SIG-M5 (cell line): ENCODE data around the gene MAPKAP1.
"Not testable (repeated sequence)": the region's sequence is repeated elsewhere in the genome, so short reads cannot be mapped to it uniquely, and the experiment has no call there.

ENCODE experiments used
- DNase-seq: peaks from one replicate; lab custom pipeline; 2025; lab: John Stamatoyannopoulos, UW

The MAPKAP1 gene

GRCh38 chr9:125604196-125604595 is 102.8 kb downstream of the MAPKAP1 start:
- DNase-seq: no peak

DNA sequence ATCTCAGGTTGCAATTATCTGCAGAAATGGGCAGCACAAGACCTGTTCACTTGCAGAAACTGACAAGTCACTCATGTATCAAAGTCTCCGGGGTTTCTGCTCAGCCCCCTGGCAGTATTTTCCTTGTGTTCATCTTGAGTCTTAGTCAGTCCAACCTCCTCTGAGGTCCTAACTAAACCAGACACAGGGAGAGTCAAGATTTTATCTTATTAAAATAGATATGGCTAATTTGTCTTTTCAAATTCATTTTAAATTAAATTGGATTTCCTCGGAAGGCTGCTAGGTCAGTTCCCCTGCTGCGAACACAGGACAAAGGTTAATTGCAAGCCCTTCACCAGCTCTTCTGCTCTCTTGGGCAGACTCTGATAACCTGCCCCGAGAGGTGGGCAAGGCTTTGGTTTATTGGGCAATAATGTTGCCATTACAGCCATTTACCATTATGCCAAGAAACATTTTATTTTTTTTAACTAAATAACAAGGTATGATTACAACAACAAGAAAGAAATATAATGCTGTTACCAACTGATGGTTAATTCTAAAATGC is 103.5 kb downstream of the MAPKAP1 start:
- no peak for DNase-seq

DNA sequence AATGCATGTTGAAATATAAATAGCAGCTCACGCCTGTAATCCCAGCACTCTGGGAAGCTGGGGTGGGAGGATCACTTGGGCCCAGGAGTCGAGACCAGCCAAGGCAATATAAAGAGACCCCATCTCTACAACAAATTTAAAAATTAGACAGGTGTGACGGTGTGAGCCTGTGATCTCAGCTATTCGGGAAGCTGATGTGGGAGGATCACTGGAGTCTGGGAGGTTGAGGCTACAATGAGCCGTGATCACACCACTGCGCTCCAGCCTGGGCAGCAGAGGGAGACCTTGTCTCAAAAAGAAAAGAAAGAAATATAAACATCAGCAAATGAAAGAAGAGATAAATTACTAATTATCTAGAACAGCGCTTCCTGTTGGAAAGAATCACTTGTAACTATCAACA is 105.0 kb downstream of the MAPKAP1 start:
- no peak for DNase-seq

- DNase-seq: no peak
These were observed 106.8 kb downstream of the MAPKAP1 start for GRCh38 chr9:125600194-125600593.

GRCh38 chr9:125594223-125594610 is 112.8 kb downstream of the MAPKAP1 start:
- no peak for DNase-seq

DNA sequence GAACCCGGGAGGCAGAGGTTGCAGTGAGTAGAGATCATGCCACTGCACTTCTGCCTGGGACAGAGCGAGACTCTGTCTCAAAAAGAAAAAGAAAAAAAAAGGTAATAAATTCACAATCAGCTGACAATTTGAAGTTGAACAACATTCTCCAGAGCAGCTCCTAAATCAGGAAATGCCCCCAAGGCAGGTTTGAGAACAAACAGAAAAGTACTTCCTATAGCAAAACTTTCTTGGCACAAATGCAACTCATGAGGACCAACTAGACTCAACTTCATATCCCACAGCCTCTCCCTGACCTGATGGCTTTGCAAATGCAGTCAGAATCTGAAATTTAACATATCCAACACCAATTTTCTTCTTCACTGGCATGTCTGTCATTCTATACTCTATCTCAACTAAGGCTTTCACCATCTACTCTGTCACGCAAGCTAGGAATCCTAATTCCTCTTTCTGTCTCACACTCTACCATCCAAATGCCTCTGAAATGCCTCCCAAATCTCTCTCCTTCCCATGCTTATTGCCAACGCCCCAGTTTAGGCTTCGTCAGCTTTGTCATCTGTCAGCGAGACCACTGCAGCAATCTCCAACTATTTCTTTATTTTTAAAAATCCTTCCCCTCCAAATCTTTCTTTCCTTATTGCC is 113.3 kb downstream of the MAPKAP1 start:
- DNase-seq: no peak

DNA sequence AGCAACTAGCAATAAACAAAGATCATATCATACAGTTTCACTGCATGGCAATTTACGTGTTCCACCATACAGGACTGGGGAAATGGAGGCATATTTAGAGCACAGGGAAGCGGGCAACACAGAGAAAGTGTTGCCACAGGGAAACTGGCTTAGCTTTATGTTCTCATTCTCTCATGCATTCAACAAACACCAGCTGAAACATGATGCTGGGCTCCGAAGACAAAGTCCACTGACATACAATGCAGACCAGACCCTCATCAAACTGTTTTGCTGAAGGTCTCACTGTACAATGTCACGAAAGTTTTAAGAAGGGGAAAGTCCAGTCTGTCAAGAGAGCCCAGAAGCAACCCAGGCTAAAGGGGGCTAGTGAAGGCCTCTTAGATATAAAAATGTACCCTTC is 115.1 kb downstream of the MAPKAP1 start:
- DNase-seq: no peak

GRCh38 chr9:125591245-125591644 is 115.8 kb downstream of the MAPKAP1 start:
- no peak for DNase-seq

GRCh38 chr9:125589287-125589686 is 117.7 kb downstream of the MAPKAP1 start:
- DNase-seq: no peak

- no peak for DNase-seq
These were observed 119.1 kb downstream of the MAPKAP1 start for GRCh38 chr9:125587819-125588460.

DNA sequence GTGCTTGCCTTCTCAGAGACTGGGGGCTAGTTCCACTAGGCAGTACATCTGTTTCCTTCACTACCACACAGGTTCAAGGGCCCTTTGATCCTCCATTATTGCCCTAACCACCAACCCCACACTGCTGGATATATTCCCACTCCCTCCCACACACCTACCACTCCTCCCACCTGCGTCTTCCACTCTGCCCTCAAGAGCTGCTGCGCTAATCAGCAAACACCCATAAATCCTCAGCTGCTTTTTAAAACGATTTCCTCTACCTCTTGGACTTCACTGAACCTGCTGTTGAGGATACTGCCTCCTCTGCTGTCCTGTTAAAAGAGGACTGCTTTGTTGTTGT is 120.9 kb downstream of the MAPKAP1 start:
- no peak for DNase-seq

DNA sequence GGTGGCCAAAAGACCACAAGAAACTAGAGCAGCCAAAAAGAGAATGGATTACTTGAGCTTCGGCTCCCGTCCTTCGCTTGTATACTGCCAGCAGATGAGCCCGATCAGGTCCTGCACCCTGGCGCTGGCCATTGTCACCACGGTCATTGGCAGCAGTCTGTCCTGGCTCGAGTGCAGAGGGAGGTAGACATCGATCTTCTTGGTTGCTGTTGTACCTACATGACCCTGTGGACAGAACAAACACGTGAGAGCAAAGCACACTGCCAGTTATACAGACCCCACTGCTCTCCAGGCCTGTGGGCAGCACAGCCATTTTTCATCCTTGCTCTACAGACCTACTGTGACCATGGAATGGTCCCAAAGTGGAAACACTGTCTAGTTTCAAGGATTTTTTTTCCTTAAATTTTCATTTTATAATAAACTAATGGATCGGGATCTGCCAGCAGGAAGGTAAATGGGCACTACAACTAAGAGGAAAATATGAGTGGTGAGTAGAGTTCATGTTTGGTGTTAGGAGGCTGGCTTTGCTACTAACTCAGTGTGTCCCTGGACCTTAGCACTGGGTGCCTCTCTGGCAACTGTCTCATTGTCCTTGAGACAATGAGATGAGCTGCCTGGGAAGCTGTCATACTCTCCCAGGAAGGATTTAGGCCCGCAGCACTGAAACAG is 121.4 kb downstream of the MAPKAP1 start:
- DNase-seq: no peak

DNA sequence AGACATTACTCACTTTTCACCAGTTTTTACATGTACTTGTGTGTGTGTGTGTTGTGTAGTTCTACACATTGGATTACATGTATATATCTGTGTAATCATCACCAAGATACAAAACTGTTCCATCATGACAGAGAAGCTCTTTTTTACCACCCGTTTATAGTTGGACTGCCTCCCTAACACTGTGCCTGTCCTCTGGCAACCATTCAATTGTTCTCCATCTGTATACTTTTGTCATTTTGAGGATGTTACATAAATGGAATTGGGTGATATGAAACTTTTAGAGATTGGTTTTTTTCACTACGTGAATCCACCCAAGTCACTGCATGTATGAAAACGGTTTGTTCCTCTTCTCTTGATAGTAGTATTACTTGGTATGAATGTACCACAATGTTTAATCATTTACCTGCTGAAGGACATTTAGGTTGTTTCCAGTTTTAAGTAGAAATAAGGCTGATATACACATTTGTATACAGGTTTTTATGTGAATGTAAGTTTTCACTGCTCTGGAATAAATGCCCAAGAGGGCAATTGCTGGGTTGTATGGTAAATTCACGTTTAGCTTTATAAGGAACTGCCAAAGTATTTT is 126.2 kb downstream of the MAPKAP1 start:
- no peak for DNase-seq

GRCh38 chr9:125579030-125579932 is 127.7 kb downstream of the MAPKAP1 start:
- DNase-seq: no peak

GRCh38 chr9:125574126-125574877 is 132.7 kb downstream of the MAPKAP1 start:
- no peak for DNase-seq

GRCh38 chr9:125572461-125572860 is 134.5 kb downstream of the MAPKAP1 start:
- DNase-seq: not testable (repeated sequence)

DNA sequence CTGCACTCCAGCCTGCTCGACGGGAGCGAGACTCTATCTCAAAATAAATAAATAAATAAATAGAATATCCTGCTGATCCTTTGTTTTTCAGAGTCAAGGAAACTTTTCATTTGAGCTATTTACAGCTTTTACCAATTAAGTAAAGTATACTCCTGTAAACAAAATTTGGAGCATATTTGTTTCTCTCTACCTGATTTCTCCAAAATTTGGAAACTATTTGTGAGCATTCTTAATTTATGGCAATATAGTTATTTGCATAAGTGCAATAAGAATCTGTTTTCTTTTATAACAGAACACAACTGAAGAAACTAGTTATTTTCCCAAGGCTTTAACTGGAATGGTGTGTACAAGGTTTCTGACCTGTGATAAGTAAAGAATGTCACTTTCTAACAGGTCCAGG is 135.2 kb downstream of the MAPKAP1 start:
- DNase-seq: not testable (repeated sequence)

DNA sequence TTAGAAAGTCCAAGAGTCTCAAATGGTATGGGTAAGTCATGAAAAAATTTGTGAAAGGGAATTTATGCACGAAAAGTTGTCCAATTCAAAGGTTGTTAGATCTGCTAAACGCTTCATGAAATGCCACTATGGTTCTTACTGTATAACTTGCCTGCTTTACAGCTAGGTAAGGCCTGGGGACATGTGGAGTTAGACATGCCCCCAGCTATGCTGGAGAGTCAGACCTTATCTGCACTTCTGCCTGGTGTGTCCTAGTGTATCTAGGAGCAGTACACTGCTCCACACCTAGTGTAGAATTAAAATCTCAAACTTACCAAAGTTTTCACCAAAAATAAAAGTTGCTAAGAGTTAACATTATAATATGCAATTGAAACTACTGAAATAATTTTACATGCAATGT is 136.8 kb downstream of the MAPKAP1 start:
- DNase-seq: no peak

- DNase-seq: no peak
These were observed 138.4 kb downstream of the MAPKAP1 start for GRCh38 chr9:125568621-125569020.

- DNase-seq: not testable (repeated sequence)
These were observed 141.0 kb downstream of the MAPKAP1 start for GRCh38 chr9:125566051-125566450.

GRCh38 chr9:125565126-125565525 is 141.9 kb downstream of the MAPKAP1 start:
- no peak for DNase-seq
